Measurements from ENCODE around the gene MLH3.

Gene MLH3

GRCh38 chr14:75046275-75046674 is 5.0 kb downstream of the MLH3 start:
- H3K4me1 ChIP-seq (ENCODE audit: insufficient read depth, low read length): peaks cover 49% of the 10 kb centered on the region
- no peak overlapping the region for H3K4me3 ChIP-seq (ENCODE audit: low read depth in 1 of 2, low read length in 2 of 2)
- peaks cover 77% of the 10 kb centered on the region for H3K79me2 ChIP-seq (ENCODE audit: insufficient read depth, low read length)
- peaks cover 5% of the 10 kb centered on the region; the same call in 1 of the 2 replicates for H4K20me1 ChIP-seq (ENCODE audit: insufficient read depth, low read length)
- no peak for DNase-seq
- no peaks in the 10 kb centered on the region for H3K9me3 ChIP-seq (ENCODE audit: insufficient read depth, low read length, severe bottlenecking)
- H3K9ac ChIP-seq (ENCODE audit: low read depth, low read length): no peak overlapping the region
- H3K27me3 ChIP-seq (ENCODE audit: insufficient read depth, low read length, poor library complexity): no peaks in the 10 kb centered on the region
- TF ChIP-seq EZH2 (IDR thresholded peaks at IDR 0.05; ENCODE audit: borderline replicate concordance, low read depth, low read length, severe bottlenecking): no peak
- no peak for TF ChIP-seq CTCF (IDR thresholded peaks at IDR 0.05; ENCODE audit: borderline replicate concordance, extremely low read depth, low read length, poor library complexity, severe bottlenecking)
- H3K36me3 ChIP-seq (ENCODE audit: insufficient read depth, low read length): peaks cover 33% of the 10 kb centered on the region
- H2AFZ ChIP-seq (ENCODE audit: low read depth, low read length): no peak overlapping the region
- peak overlapping the region; percentile 14; the same call in 1 of the 2 replicates for H3K4me2 ChIP-seq (ENCODE audit: insufficient read depth, low read length)
- ATAC-seq (ENCODE audit: insufficient read depth, low read depth): no peak
- no peak overlapping the region for H3K27ac ChIP-seq (ENCODE audit: low read length)

- no peak overlapping the region for H2AFZ ChIP-seq (ENCODE audit: low read depth, low read length)
- no peak overlapping the region for H3K4me3 ChIP-seq (ENCODE audit: low read depth in 1 of 2, low read length in 2 of 2)
- H3K27ac ChIP-seq (ENCODE audit: low read length): no peak overlapping the region
- TF ChIP-seq CTCF (IDR thresholded peaks at IDR 0.05; ENCODE audit: borderline replicate concordance, extremely low read depth, low read length, poor library complexity, severe bottlenecking): no peak
- no peak for TF ChIP-seq EZH2 (IDR thresholded peaks at IDR 0.05; ENCODE audit: borderline replicate concordance, low read depth, low read length, severe bottlenecking)
- H4K20me1 ChIP-seq (ENCODE audit: insufficient read depth, low read length): peaks cover 5% of the 10 kb centered on the region; the same call in 1 of the 2 replicates
- H3K4me1 ChIP-seq (ENCODE audit: insufficient read depth, low read length): peaks cover 38% of the 10 kb centered on the region
- H3K4me2 ChIP-seq (ENCODE audit: insufficient read depth, low read length): peak overlapping the region; percentile 26; the same call in 1 of the 2 replicates
- H3K9me3 ChIP-seq (ENCODE audit: insufficient read depth, low read length, severe bottlenecking): no peaks in the 10 kb centered on the region
- DNase-seq (no peak), ATAC-seq (ENCODE audit: insufficient read depth, low read depth) (no peak)
- H3K36me3 ChIP-seq (ENCODE audit: insufficient read depth, low read length): peaks cover 41% of the 10 kb centered on the region
- no peak overlapping the region for H3K9ac ChIP-seq (ENCODE audit: low read depth, low read length)
- H3K79me2 ChIP-seq (ENCODE audit: insufficient read depth, low read length): peaks cover 64% of the 10 kb centered on the region
- H3K27me3 ChIP-seq (ENCODE audit: insufficient read depth, low read length, poor library complexity): no peaks in the 10 kb centered on the region
Observed at GRCh38 chr14:75044752-75045151, 6.5 kb downstream of the MLH3 start.

- no peak for TF ChIP-seq CTCF (IDR thresholded peaks at IDR 0.05; ENCODE audit: borderline replicate concordance, extremely low read depth, low read length, poor library complexity, severe bottlenecking)
- ATAC-seq (ENCODE audit: insufficient read depth, low read depth): 0 out of 3 replicates have a peak, but pooled peaks have one; percentile 19
Observed at GRCh38 chr14:75044322-75044721, 6.9 kb downstream of the MLH3 start.

More at GRCh38 chr14:75044322-75044721, 6.9 kb downstream of the MLH3 start:
- Histone ChIP-seq H3K27me3 (ENCODE audit: insufficient read depth, low read length, poor library complexity) (no peaks in the 10 kb centered on the region), H3K79me2 (ENCODE audit: insufficient read depth, low read length) (peaks cover 60% of the 10 kb centered on the region), H3K27ac (ENCODE audit: low read length) (no peak overlapping the region), H3K9ac (ENCODE audit: low read depth, low read length) (no peak overlapping the region), H3K4me2 (ENCODE audit: insufficient read depth, low read length) (peak overlapping the region; percentile 26; the same call in 1 of the 2 replicates), H3K4me3 (ENCODE audit: low read depth in 1 of 2, low read length in 2 of 2) (no peak overlapping the region), H3K4me1 (ENCODE audit: insufficient read depth, low read length) (peaks cover 34% of the 10 kb centered on the region), H3K9me3 (ENCODE audit: insufficient read depth, low read length, severe bottlenecking) (no peaks in the 10 kb centered on the region), H4K20me1 (ENCODE audit: insufficient read depth, low read length) (peaks cover 5% of the 10 kb centered on the region; the same call in 1 of the 2 replicates), H2AFZ (ENCODE audit: low read depth, low read length) (no peak overlapping the region), H3K36me3 (ENCODE audit: insufficient read depth, low read length) (peaks cover 40% of the 10 kb centered on the region)
- DNase-seq: no peak
